ENCODE measurements around the gene SPTB.

DNA sequence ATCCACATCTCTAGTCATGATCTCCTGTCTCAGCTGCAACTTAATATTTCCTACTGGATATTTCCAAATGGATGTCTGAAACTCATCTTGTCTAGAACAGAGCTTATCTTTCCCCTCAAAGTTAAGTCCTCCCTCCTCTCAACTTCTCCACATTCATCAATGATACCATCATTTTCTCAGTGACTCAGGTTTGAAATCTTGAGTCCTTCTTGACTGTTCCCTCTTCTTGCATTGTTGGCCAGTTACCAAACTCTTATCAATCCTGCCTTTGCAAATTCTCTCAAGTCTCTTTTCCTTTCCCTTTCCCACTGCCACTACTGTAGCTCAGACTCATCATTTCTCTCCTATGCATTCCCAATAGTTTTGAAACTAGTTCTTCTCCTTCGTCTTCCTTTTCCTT, 20.3 kb upstream of the SPTB start:
- TF ChIP-seq, protein P1, sequence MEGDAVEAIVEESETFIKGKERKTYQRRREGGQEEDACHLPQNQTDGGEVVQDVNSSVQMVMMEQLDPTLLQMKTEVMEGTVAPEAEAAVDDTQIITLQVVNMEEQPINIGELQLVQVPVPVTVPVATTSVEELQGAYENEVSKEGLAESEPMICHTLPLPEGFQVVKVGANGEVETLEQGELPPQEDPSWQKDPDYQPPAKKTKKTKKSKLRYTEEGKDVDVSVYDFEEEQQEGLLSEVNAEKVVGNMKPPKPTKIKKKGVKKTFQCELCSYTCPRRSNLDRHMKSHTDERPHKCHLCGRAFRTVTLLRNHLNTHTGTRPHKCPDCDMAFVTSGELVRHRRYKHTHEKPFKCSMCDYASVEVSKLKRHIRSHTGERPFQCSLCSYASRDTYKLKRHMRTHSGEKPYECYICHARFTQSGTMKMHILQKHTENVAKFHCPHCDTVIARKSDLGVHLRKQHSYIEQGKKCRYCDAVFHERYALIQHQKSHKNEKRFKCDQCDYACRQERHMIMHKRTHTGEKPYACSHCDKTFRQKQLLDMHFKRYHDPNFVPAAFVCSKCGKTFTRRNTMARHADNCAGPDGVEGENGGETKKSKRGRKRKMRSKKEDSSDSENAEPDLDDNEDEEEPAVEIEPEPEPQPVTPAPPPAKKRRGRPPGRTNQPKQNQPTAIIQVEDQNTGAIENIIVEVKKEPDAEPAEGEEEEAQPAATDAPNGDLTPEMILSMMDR (IDR thresholded peaks at IDR 0.05; ENCODE audit: low read depth, low read length), result no peak
- TF ChIP-seq POLR2A (IDR thresholded peaks at IDR 0.05; ENCODE audit: extremely low read depth, insufficient read length), result no peak
